Measurements from ENCODE around the gene TRDMT1. TPM values are rescaled to one million over a fixed set of nuclear protein-coding genes. Genes with fewer than 3 reads are reported as not detected.

Gene TRDMT1
- total and polyA plus RNA-seq, 2 experiments from 2014 or later: 3.5 to 4.2 TPM

DNA sequence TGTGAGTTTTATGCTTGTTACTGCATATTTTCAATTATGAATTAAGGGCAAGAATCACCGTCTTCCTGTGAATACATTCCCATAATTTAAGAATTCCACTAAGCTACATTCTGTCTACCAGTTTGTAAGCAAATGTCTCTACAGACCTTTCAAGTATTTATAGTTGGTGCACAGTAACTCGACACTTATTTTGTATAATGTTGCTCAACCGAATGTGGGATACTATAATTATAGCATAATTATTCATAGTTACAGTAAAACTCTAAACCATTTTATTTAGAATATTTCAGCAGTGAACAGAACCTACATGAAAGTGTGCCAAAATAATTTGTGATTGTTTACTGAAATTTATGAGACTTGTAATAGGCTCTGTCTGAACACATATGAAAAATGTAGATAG lies 54.6 kb downstream of the TRDMT1 start:
- Histone ChIP-seq H3K9me3 (ENCODE audit: low read depth) (no peaks in the 10 kb centered on the region), H3K4me2 (no peak overlapping the region), H3K36me3 (replicated peaks; ENCODE audit: insufficient read depth, low read depth) (no peaks in the 10 kb centered on the region), H3K27ac (no peak overlapping the region), H3K9me2 (replicated peaks; ENCODE audit: insufficient read depth) (no peaks in the 10 kb centered on the region), H3K79me2 (no peaks in the 10 kb centered on the region), H3K4me3 (no peak overlapping the region), H4K20me1 (ENCODE audit: insufficient read depth, poor library complexity, severe bottlenecking) (no peaks in the 10 kb centered on the region), H2AFZ (no peak overlapping the region), H3K4me1 (ENCODE audit: insufficient read depth) (peaks cover 18% of the 10 kb centered on the region), H3K27me3 (no peaks in the 10 kb centered on the region)
- DNase-seq (ENCODE audit: low spot score): no peak
- 77% methylated on average over 3 of the region's 3 CpGs for WGBS (ENCODE audit: low lambda C conversion rate, missing lambda C conversion rate)
- TF ChIP-seq EZH2phosphoT487 (IDR thresholded peaks at IDR 0.05; ENCODE audit: low read depth, severe bottlenecking, unreplicated experiment): no peak
- no peak for TF ChIP-seq EZH2 (IDR thresholded peaks at IDR 0.05; ENCODE audit: borderline replicate concordance)
- no peak for TF ChIP-seq CTCF (IDR thresholded peaks at IDR 0.05; ENCODE audit: poor library complexity)

GRCh38 chr10:17145239-17145638 lies 56.2 kb downstream of the TRDMT1 start:
- no peak for TF ChIP-seq EZH2 (IDR thresholded peaks at IDR 0.05; ENCODE audit: borderline replicate concordance)
- TF ChIP-seq CTCF (IDR thresholded peaks at IDR 0.05; ENCODE audit: poor library complexity): no peak
- no peak for TF ChIP-seq EZH2phosphoT487 (IDR thresholded peaks at IDR 0.05; ENCODE audit: low read depth, severe bottlenecking, unreplicated experiment)
- H3K4me3 ChIP-seq: no peak overlapping the region
- no peak overlapping the region for H2AFZ ChIP-seq
- H3K9me2 ChIP-seq (replicated peaks; ENCODE audit: insufficient read depth): no peaks in the 10 kb centered on the region
- 85% methylated on average over 1 of the region's 1 CpG for WGBS (ENCODE audit: low lambda C conversion rate, missing lambda C conversion rate)
- H3K36me3 ChIP-seq (replicated peaks; ENCODE audit: insufficient read depth, low read depth): no peaks in the 10 kb centered on the region
- no peaks in the 10 kb centered on the region for H4K20me1 ChIP-seq (ENCODE audit: insufficient read depth, poor library complexity, severe bottlenecking)
- H3K9me3 ChIP-seq (ENCODE audit: low read depth): no peaks in the 10 kb centered on the region
- H3K79me2 ChIP-seq: no peaks in the 10 kb centered on the region
- no peak for DNase-seq (ENCODE audit: low spot score)
- H3K27ac ChIP-seq: peak overlapping the region; percentile 12
- no peak overlapping the region for H3K4me2 ChIP-seq
- peaks cover 18% of the 10 kb centered on the region for H3K4me1 ChIP-seq (ENCODE audit: insufficient read depth)
- no peaks in the 10 kb centered on the region for H3K27me3 ChIP-seq

DNA sequence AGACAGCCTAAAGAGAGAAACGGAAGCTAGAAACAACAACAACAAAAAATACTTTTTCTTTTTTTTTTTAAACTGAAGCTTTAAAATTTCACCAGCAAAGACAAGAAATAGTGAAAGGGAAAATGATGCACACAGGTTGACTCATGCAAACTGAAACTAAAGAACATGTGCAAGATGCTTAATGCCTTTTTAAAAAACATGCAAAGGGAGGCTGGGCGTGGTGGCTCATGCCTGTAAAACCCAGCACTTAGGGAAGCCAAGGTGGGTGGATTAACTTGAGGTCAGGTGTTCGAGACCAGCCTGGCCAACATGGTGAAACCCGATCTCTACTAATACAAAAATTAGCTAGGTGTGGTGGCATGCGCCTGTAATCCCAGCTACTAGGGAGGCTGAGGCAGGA lies 56.7 kb downstream of the TRDMT1 start:
- H3K9me2 ChIP-seq (replicated peaks; ENCODE audit: insufficient read depth): no peaks in the 10 kb centered on the region
- no peak for DNase-seq (ENCODE audit: low spot score)
- TF ChIP-seq EZH2phosphoT487 (IDR thresholded peaks at IDR 0.05; ENCODE audit: low read depth, severe bottlenecking, unreplicated experiment): no peak
- TF ChIP-seq EZH2 (IDR thresholded peaks at IDR 0.05; ENCODE audit: borderline replicate concordance): no peak
- TF ChIP-seq CTCF (IDR thresholded peaks at IDR 0.05; ENCODE audit: poor library complexity): no peak

GRCh38 chr10:17144032-17144431 lies 57.4 kb downstream of the TRDMT1 start:
- TF ChIP-seq EZH2 (IDR thresholded peaks at IDR 0.05; ENCODE audit: borderline replicate concordance) (no peak), EZH2phosphoT487 (IDR thresholded peaks at IDR 0.05; ENCODE audit: low read depth, severe bottlenecking, unreplicated experiment) (no peak)
- H3K4me2 ChIP-seq: no peak overlapping the region
- H3K36me3 ChIP-seq (replicated peaks; ENCODE audit: insufficient read depth, low read depth): no peaks in the 10 kb centered on the region
- H3K27ac ChIP-seq: no peak overlapping the region
- H3K4me3 ChIP-seq: no peak overlapping the region
- no peak for DNase-seq (ENCODE audit: low spot score)
- H3K4me1 ChIP-seq (ENCODE audit: insufficient read depth): peaks cover 25% of the 10 kb centered on the region
- WGBS (ENCODE audit: low lambda C conversion rate, missing lambda C conversion rate): 94% methylated on average over 2 of the region's 2 CpGs
- H3K9me2 ChIP-seq (replicated peaks; ENCODE audit: insufficient read depth): no peaks in the 10 kb centered on the region
- no peak overlapping the region for H2AFZ ChIP-seq
- no peaks in the 10 kb centered on the region for H3K79me2 ChIP-seq
- H3K9me3 ChIP-seq (ENCODE audit: low read depth): no peaks in the 10 kb centered on the region
- H4K20me1 ChIP-seq (ENCODE audit: insufficient read depth, poor library complexity, severe bottlenecking): no peaks in the 10 kb centered on the region
- no peaks in the 10 kb centered on the region for H3K27me3 ChIP-seq

More for the DNA sequence above, 56.7 kb downstream of the TRDMT1 start:
- Histone ChIP-seq H3K9me3 (ENCODE audit: low read depth) (no peaks in the 10 kb centered on the region), H3K4me1 (ENCODE audit: insufficient read depth) (peaks cover 18% of the 10 kb centered on the region), H3K27me3 (no peaks in the 10 kb centered on the region), H3K79me2 (no peaks in the 10 kb centered on the region), H3K4me2 (no peak overlapping the region), H3K4me3 (no peak overlapping the region), H3K27ac (peak overlapping the region; percentile 12), H3K36me3 (replicated peaks; ENCODE audit: insufficient read depth, low read depth) (no peaks in the 10 kb centered on the region), H2AFZ (no peak overlapping the region), H4K20me1 (ENCODE audit: insufficient read depth, poor library complexity, severe bottlenecking) (no peaks in the 10 kb centered on the region)
- WGBS (ENCODE audit: low lambda C conversion rate, missing lambda C conversion rate): 89% methylated on average over 5 of the region's 5 CpGs
